ENCODE results near the gene WNT3A.

Gene WNT3A

DNA sequence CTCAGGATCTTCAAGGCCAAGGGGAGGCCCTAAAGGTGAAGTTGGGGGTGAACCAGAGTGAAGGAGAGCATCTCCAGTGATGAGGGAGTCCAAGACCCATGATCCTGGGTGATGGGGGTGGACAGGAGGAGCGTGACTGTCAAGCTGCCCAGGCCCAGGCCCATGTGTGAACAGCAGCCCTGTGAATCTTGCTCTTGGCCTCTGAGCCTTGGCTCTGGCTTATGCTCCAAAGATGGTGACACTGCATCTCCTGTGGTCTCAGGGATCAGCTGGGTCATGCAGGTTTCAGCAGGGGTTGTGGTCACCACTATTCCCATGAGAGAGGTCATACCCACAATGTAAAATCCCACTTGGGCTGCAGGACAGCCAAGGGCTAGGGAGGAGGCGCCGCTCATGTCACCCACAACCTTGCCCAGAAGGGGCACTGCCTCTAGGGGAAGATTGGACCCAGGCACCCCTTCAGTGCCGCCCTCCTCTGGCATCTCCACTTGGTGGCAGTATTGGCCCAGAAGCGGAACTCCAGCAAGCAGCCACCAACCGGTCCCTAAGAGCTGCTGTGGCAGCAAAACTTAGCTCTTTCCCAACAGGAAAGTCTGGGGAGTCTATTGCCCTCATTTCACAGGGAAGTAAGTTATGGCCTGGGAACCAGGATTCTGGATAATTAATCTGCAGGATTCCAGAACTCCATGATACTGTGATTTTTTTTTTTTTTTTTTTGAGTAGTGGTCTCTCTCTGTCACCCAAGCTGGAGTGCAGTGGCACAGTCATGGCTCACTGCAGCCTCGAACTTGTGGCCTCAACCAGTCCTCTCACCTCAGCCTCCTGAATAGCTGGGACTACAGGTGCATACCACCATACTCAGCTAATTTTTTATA lies 7.5 kb upstream of the WNT3A start:
- no peak for DNase-seq (ENCODE audit: low read depth, low spot score)

DNA sequence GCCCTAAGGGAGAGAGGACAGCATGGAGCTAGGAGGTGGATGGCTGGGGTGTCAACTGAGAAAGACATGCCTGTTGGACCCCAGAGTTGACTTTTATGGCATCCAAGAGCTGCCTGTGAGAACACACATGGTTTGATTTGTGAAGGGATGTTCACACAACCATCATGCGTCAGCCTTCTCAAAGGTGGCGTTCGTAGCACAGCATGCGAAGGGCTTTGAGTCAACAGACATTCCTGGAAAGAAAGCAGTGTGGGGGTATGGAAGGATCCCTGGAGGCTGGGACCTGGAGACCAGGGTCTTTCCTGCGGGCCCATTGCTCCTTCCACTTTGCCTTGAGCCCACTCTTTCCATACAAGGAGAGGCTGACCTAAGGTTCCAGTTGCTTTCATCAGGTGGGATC lies 6.4 kb upstream of the WNT3A start:
- no peak for DNase-seq (ENCODE audit: low read depth, low spot score)

DNA sequence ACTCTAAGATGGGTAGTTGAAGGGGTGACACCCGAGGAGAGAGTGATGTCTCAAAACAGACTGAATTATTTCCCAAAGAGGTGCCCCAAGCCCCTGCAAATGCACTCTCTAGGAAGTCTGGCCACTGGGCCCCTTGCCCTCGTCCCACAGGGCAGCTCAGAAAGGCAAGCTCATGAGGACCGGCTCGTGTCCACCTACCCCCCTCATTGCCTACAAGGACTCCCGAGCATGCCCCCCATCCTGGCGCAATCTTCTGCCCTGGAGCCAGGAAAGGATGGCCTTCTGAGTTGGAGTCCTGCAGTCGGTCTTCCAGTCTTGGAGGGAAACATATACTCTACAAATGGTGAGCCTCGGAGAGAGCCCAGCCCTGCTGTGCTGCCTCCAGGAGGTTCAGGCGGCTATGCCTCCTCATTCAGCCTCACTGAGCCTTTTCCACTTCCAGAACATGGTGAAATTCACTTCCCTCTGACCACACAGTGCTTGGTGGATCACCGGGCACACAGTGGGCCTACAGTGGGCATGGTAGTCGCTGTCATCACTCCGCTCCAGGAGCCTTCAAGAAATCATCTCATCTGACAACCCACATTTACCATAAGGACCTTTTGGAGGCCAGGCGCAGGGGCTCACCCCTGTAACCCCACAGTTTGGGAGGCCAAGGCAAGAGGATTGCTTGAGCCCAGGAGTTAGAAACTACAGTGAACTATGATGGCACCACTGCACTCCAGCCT lies 5.8 kb upstream of the WNT3A start:
- DNase-seq (ENCODE audit: low read depth, low spot score) = no peak

- no peak for DNase-seq (ENCODE audit: low read depth, low spot score)
Observed at GRCh38 chr1:228001738-228002535, 4.9 kb upstream of the WNT3A start.

GRCh38 chr1:228002792-228003191 lies 4.0 kb upstream of the WNT3A start:
- DNase-seq (ENCODE audit: low read depth, low spot score) = no peak

DNA sequence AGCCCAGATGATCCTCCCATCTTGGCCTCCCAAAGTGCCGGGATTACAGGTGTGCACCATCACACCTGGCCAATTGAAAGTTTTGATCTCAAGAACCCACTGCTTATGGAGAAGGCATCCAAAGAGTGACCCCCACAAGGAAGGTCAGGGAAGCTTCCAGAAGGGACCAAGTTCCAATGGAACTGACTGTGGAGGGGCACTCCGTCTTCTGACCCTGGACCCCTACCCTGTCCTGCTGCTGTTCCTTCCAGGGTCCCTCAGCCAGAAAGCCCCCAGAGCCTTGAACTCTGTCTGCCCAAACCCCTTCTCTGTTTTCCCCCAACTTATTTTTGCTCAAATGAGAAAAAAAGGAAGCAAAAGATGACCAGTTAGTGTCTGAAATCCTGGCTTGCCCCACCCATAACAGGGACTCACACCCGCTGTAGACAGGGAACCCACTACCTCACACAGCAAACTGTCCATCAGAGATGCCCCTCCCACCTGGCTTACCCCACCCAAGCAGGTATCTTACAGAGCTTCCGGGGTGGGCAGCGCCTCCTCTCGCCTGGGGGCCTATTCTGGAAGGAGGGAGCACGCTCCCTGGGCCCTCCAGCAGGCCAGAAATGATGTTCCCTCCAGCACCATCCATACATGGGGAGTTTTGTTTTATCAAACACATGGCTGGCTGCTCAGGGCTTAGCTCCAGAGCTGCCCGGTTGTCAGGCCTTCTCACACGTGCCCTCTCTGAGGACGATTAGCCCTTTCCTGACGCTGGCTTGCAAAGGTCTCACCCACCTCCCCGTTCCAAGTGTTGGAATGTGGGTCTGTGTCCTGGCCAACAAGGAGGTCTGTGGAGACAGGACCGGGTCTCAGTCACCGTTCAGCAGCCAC lies 3.1 kb upstream of the WNT3A start:
- no peak for DNase-seq (ENCODE audit: low read depth, low spot score)

- no peak for DNase-seq (ENCODE audit: low read depth, low spot score)
Observed at GRCh38 chr1:228004331-228004855, 2.4 kb upstream of the WNT3A start.

DNA sequence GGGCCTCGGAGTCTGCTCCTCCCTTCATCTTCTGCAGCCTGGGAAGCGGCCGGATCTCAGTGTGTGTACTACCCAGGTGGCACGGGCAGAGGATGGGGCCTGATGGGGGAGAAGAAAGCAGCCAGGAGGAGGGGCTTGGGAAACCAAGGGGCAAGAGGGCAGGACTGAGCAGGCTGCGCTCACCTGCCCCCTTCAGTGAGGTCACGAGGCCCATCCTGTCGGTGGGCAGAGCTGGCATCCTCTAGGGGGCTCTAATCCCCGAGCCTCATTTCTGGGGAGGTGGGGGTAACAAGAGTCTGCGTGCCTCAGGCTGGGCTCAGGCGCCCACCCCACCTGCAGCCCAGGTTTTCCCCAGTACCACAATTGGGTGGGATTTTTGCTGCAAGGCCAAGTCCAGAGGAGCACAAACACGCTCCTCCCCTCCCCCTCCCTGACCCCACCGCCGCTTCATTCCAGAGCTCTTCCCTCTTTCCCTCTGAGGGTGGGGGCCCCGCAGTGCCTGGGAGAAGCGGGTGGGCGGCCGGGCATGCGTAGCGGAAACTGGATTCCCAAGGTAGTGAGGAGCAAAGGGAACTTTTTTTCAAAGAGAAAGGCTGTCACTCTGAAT lies 1.8 kb upstream of the WNT3A start:
- DNase-seq (ENCODE audit: low read depth, low spot score) = no peak

- DNase-seq (ENCODE audit: low read depth, low spot score) = no peak
Observed at GRCh38 chr1:228005511-228006033, 1.2 kb upstream of the WNT3A start.

GRCh38 chr1:228006034-228006785 lies 588 bp upstream of the WNT3A start:
- no peak for DNase-seq (ENCODE audit: low read depth, low spot score)

DNA sequence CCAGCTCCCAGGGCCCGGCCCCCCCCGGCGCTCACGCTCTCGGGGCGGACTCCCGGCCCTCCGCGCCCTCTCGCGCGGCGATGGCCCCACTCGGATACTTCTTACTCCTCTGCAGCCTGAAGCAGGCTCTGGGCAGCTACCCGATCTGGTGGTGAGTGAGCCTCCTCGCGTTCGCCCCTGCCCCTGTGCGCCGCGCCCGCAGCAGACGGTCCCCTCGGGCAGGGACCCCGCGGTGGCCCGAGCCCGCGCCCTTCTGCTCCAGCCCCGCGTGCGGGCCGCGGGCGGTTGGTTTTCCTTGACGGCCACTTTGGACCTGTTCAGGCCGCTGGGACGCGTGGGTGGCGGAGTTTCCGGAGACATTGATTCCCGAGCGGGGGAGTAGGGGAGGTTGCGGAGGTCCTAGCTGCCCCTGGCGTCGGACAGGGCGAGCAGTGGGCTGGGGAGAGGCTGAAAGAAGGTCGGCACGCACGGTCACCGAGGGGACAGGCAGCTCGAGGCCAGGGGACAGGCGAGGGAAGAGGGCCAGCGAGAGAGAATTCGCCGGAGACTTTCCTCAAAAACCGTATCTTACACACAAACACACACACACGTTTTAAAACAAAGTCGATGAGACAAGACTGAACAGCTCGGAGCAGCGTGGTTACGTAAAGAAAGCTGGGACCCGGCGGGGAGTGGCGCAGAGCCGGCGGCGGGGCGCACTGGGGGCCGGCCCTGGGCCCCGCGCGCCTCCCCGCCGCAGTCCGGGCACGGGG lies 427 bp downstream of the WNT3A start:
- no peak for DNase-seq (ENCODE audit: low read depth, low spot score)

GRCh38 chr1:228007801-228008341 lies 1.1 kb downstream of the WNT3A start:
- DNase-seq (ENCODE audit: low read depth, low spot score) = no peak

DNA sequence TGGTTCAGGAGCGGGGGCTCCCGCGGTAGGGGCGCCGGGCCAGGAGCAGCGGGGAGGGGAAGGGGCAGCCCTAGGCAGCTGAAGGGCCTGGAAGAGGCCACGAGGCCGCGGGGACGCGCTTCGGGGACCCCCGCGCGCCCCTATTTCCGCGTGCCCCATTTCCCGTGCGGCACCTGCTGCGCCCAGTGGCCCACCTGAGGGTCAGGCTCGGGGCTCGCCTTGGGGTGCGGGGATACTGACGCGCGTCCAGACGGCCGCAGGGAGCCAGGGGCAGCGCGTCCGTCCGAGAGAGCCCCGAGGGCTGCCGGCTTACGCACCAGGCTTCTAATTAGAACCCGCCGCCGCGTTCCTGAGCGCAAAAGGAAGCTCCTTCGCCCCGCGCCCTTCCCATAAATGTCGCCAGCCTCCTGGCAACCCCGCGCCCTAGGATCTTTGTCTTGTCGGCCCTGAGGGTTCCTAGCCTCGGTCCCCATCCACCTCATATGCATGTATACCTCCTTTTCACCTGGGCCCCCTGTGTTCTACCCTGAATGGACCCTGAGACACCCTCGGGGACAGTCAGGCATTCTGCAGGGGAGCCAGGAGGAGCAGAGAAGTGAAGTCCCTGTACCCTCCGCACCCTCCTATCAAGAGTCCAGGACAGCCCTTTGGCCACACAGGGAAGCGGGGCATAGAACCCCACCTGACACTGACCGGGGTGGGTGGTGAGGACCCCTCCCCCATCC lies 1.8 kb downstream of the WNT3A start:
- DNase-seq (ENCODE audit: low read depth, low spot score) = no peak

DNA sequence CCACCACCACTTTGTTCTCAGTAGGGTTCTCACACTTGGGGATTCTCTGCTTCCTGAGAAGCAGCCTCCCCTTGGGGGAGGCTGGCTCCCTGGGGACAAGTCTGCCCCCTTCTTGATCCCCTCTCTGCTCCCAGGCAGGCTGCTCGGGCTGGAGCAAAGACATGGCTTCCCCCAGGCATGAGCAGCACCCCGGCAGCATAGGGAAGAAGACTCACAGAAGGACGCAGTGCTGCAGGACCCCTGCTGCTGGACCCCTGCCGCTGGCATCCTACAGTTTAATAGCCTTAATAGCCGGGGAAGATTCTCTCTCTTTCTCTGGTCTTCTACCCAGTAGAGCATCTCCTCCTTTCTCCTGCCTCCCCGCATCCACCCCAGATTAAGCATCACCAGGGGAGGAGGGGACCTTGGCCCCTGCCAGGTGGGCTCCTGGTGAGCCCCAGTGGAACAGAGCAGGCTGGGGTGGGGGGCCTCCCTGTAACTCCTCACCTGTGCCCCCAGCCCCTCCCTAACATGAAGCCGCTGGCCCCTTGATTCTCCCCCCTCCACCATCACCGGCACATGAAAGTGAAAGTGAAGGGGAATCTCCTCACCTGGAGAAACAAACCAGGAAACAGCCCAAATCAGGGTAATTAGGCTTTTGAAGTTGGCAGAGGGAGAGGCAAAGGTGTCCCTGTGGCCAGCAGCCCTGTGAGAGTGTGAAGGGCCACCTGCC lies 2.5 kb downstream of the WNT3A start:
- no peak for DNase-seq (ENCODE audit: low read depth, low spot score)

DNA sequence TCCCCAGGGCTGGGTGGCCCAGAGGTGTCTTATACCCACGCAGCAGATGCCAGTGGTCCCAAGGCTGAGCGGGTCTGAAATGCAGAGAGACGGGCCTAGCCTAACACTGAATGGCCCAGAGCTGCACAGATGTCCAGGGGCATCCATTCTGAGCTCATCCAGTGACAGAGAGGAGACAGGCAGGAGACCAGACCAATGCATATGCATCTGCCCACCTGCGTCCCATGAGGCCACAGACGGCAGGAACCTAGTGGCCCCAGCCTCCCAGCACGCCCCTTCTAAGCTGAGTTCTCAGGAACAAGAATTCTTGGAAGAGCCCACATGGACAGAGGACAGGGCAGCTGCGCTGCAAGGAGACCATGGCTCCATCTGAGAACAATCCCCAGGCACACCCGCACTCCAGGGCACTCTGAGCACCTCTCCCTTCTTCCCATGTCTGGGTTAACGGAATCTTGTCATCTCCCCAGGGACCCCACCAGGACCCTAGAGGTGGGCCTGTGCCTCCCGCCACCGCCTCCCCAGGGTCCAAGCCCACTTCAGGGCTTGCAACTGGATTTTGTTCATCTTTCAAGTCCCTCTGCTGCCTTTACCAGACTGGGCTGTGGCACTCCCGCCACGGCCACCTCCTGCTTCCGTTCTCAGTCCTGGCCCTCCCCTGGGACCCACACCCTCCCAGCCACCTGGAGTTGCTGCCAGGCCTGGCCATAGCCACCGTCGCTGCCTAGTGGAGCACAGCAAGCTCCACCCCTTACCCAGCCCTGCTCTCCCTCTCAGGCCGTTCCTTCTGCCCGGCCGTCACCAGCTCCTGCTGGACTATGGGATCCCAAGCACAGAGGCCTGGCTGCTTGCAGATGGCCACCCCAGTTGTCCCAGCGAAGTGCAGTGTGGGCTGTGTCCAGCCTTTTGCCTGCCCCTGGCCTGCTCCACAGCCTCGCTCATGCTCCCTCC lies 3.3 kb downstream of the WNT3A start:
- no peak for DNase-seq (ENCODE audit: low read depth, low spot score)

DNA sequence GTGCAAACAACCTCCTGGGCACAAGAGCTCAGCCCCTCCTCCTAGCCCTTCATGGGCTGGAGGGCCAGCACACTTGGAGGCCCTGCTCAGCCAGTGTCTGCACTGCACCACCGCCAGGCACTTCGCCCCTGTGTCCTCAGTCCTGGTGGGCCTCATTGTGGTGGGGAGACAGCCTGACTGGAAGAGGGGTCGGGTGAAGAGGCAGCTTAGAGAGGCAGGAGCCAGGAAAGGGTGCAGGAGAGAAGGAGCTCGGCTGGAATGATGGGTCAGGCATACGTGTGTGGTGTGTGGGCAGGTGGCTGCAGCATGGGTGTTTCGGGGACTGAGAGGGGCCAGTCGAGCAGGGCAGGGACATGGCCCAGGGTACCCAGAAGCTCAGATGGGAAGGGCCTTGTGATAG lies 4.1 kb downstream of the WNT3A start:
- DNase-seq (ENCODE audit: low read depth, low spot score) = no peak
